Thyroid gland (tissue), 4 donors: ENCODE measurements around the gene ADAMTSL3.

Experiments
- CTCF ChIP-seq, 6 experiments: fragments of 200-600 bp in 3 of 6; fragments of 450-650 bp in 3 of 6; sonication (generic) in 3 of 6; IDR thresholded peaks; one replicate each; pipeline ENCODE4 v1.5.1; 2016 to 2019; ENCODE audit warnings: antibody characterized with exemption in 6 of 6, mild to moderate bottlenecking in 2 of 6, inconsistent platforms in 1 of 6, moderate library complexity in 1 of 6
- POLR2A ChIP-seq, 2 donors: fragments of 450-650 bp; IDR thresholded peaks; one replicate each; pipeline ENCODE4 v1.6.1; 2017; ENCODE audit warnings: antibody characterized with exemption in 2 of 2, mild to moderate bottlenecking in 2 of 2, moderate library complexity in 1 of 2

- TF ChIP-seq CTCF (IDR thresholded peaks at IDR 0.05) = no peak
- no peak for TF ChIP-seq POLR2A (IDR thresholded peaks at IDR 0.05)
Measured at GRCh38 chr15:83809345-83809744, 155.4 kb downstream of the ADAMTSL3 start.
